K562 (cell line): ENCODE measurements around the gene PDZD2.

ENCODE experiments used
- CEBPB ChIP-seq: fragments of 450-650 bp; IDR thresholded peaks from 2 replicates; pipeline ENCODE4 v1.6.1; 2016; ENCODE audit warnings: missing genetic modification characterization, missing compliant biosample characterization
- FOS ChIP-seq: IDR thresholded peaks from 3 replicates; pipeline ENCODE4 v1.6.1; 2011; ENCODE audit not compliant: insufficient read length; ENCODE audit errors: extremely low read depth
- HCFC1 ChIP-seq: IDR thresholded peaks from 2 replicates; pipeline ENCODE4 v1.6.1; 2012; ENCODE audit warnings: low read depth, low read length, improper control_type of control experiment
- HMG20B ChIP-seq: fragments of 250-450 bp; sonication (Bioruptor Pico); IDR thresholded peaks from 2 replicates; pipeline ENCODE4 v1.5.0; 2021; ENCODE audit warnings: mild to moderate bottlenecking
- MEF2A ChIP-seq: IDR thresholded peaks from 2 replicates; pipeline ENCODE4 v1.6.1; 2011; ENCODE audit warnings: low read depth, mild to moderate bottlenecking, low read length, moderate library complexity; ENCODE audit not compliant: control insufficient read depth

DNA sequence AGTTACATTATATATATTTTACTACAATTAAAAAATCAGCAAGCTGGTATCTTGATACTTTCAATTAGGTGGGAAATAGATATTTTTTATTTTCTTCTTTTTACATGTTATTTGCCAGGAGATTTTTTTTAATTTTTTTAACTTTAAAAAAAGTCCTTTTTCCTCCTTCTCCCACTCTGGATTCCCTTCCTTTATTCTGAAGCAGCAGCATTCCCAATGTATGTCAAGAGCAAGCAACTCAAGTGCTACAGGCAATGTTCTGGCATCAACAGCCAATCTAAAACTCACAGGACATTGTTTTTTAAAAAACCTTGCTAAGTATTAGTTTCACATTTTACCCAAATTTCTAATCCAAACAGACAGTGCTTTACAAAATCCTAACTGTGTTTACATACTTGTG lies 493.8 kb downstream of the PDZD2 start:
- TF ChIP-seq HCFC1 (no peak), MEF2A (no peak), CEBPB (tag) (no peak), HMG20B (CRISPR knock-in tag) (no peak), FOS (no peak)
